Gastrocnemius medialis (tissue), 4 donors: ENCODE data around the gene AGTR1.

Source experiments
- POLR2A ChIP-seq, 2 donors: fragments of 450-650 bp; IDR thresholded peaks; one replicate each; pipeline ENCODE4 v1.6.1; 2017; ENCODE audit warnings: antibody characterized with exemption in 2 of 2, mild to moderate bottlenecking in 2 of 2, moderate library complexity in 2 of 2
- TF ChIP-seq, protein P1 (sequence below), 5 experiments: fragments of 450-650 bp in 3 of 5; fragments of 200-600 bp in 2 of 5; sonication (generic) in 2 of 5; IDR thresholded peaks in 4 of 5; conservative IDR thresholded peaks in 1 of 5; 1 replicate in 4 of 5; 2 replicates in 1 of 5; pipeline ENCODE4 v1.5.1; 2016 to 2019; ENCODE audit warnings: antibody characterized with exemption in 5 of 5, mild to moderate bottlenecking in 3 of 5, moderate library complexity in 3 of 5

DNA sequence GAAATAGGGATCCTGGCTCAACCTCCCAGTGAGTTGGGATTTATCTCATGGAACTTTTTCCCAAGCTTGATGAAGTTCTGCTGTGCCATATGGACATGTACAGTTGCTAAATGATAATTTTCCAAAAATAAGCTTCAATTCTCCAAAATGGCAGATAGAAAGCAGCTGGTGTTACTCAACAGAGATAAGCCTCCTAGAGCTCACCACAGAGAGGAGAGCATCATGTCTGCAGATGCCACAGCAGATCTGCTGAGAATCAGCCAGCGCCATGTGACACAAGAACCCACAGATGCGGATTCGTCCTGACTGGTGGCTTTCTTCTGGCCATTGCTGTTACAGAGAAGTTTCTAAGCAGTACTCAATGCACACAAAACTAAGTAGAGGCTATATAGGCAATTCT lies 50.6 kb downstream of the AGTR1 start:
- TF ChIP-seq POLR2A (IDR thresholded peaks at IDR 0.05) = no peak
- TF ChIP-seq, protein P1, sequence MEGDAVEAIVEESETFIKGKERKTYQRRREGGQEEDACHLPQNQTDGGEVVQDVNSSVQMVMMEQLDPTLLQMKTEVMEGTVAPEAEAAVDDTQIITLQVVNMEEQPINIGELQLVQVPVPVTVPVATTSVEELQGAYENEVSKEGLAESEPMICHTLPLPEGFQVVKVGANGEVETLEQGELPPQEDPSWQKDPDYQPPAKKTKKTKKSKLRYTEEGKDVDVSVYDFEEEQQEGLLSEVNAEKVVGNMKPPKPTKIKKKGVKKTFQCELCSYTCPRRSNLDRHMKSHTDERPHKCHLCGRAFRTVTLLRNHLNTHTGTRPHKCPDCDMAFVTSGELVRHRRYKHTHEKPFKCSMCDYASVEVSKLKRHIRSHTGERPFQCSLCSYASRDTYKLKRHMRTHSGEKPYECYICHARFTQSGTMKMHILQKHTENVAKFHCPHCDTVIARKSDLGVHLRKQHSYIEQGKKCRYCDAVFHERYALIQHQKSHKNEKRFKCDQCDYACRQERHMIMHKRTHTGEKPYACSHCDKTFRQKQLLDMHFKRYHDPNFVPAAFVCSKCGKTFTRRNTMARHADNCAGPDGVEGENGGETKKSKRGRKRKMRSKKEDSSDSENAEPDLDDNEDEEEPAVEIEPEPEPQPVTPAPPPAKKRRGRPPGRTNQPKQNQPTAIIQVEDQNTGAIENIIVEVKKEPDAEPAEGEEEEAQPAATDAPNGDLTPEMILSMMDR (IDR thresholded peaks at IDR 0.05 in 4 of 5, conservative IDR thresholded peaks at IDR 0.05 in 1 of 5) = no peak
